B cell (primary cell): ENCODE results near the gene PHYHIPL. TPM values are rescaled to one million over a fixed set of nuclear protein-coding genes. Genes with fewer than 3 reads are reported as not detected.

ENCODE experiments used
- ATAC-seq: fragments of 200-7000 bp; cut with Tn5 transposase; one replicate; pipeline ENCODE4 v1.10.0; 2021; ENCODE audit warnings: low read depth, mild to moderate bottlenecking, moderate number of reproducible peaks, moderate library complexity
- CTCF ChIA-PET: fragments of 350-600 bp; sonication (Branson Sonifier 250); formaldehyde crosslinking; loops from one replicate; lab custom pipeline; 2021; ENCODE audit warnings: antibody characterized with exemption, inconsistent platforms; lab: Charles Lee
- POLR2A ChIA-PET: fragments of 350-600 bp; sonication (Branson Sonifier 250); formaldehyde crosslinking; loops from one replicate; lab custom pipeline; 2021; ENCODE audit warnings: antibody characterized with exemption; lab: Charles Lee
- DNase-seq: peaks from one replicate; pipeline ENCODE4 v3.0.0; 2013
- H2AFZ ChIP-seq: 2 replicates; pipeline ENCODE4 v1.6.1; 2012; ENCODE audit warnings: mild to moderate bottlenecking, low read depth, low read length; ENCODE audit not compliant: insufficient read depth, poor library complexity, severe bottlenecking
- H3K27ac ChIP-seq, 2 donors: 1 replicate in 1 of 2; 2 replicates in 1 of 2; pipeline ENCODE4 v1.5.1; 2012 to 2013; ENCODE audit warnings: low read length in 2 of 2, mild to moderate bottlenecking in 2 of 2, moderate library complexity in 1 of 2
- H3K27me3 ChIP-seq, 4 experiments: fragments of 200-600 bp in 1 of 4; sonication (generic) in 1 of 4; replicated peaks in 1 of 4; 1 replicate in 2 of 4; 2 replicates in 2 of 4; pipeline versions ENCODE4 v1.6.1 to v1.7.0; 2013 to 2016; ENCODE audit warnings: low read length in 3 of 4, mild to moderate bottlenecking in 2 of 4, mixed read lengths in 1 of 4, moderate library complexity in 1 of 4; ENCODE audit not compliant: insufficient read depth in 4 of 4, control insufficient read depth in 3 of 4; ENCODE audit errors: control extremely low read depth in 1 of 4
- H3K36me3 ChIP-seq, 2 experiments: replicated peaks in 1 of 2; 1 replicate in 1 of 2; 2 replicates in 1 of 2; pipeline versions ENCODE4 v1.6.1 to v1.7.1; 2013; ENCODE audit warnings: low read length in 1 of 2; ENCODE audit not compliant: insufficient read depth in 2 of 2, control insufficient read depth in 1 of 2; ENCODE audit errors: control extremely low read depth in 1 of 2, extremely low read depth in 1 of 2
- H3K4me1 ChIP-seq, 2 donors: fragments of 200-600 bp in 1 of 2; sonication (generic) in 1 of 2; 1 replicate in 1 of 2; 2 replicates in 1 of 2; pipeline versions ENCODE4 v1.5.1 to v1.6.1; 2013 to 2017; ENCODE audit warnings: low read length in 2 of 2; ENCODE audit not compliant: control insufficient read depth in 2 of 2, insufficient read depth in 2 of 2
- H3K4me2 ChIP-seq: replicated peaks from 2 replicates; pipeline ENCODE3; 2012; ENCODE audit warnings: mild to moderate bottlenecking, low read depth, low read length; ENCODE audit not compliant: poor library complexity, severe bottlenecking
- H3K4me3 ChIP-seq, 5 experiments: fragments of 200-600 bp in 1 of 5; sonication (generic) in 1 of 5; 1 replicate in 3 of 5; 2 replicates in 2 of 5; pipeline versions ENCODE4 v1.5.1 to v1.7.0; 2011 to 2016; ENCODE audit warnings: low read length in 4 of 5, mild to moderate bottlenecking in 4 of 5, low read depth in 2 of 5, control low read depth in 1 of 5, moderate library complexity in 1 of 5; ENCODE audit not compliant: insufficient read depth in 1 of 5; ENCODE audit errors: control extremely low read depth in 1 of 5, extremely low read depth in 1 of 5
- H3K79me2 ChIP-seq: fragments of 200-600 bp; sonication (generic); one replicate; pipeline ENCODE4 v1.6.0; 2016; ENCODE audit warnings: low read length; ENCODE audit not compliant: control insufficient read depth, insufficient read depth
- H3K9ac ChIP-seq: fragments of 200-600 bp; sonication (generic); 2 replicates; pipeline ENCODE4 v1.6.1; 2017; ENCODE audit warnings: mild to moderate bottlenecking, low read length, moderate library complexity
- H3K9me3 ChIP-seq, 3 donors: one replicate each; pipeline versions ENCODE4 v1.6.1 to v1.7.1; 2013; ENCODE audit warnings: low read length in 2 of 3; ENCODE audit not compliant: control insufficient read depth in 2 of 3, insufficient read depth in 1 of 3; ENCODE audit errors: control extremely low read depth in 1 of 3
- H4K20me1 ChIP-seq: 2 replicates; pipeline ENCODE4 v1.6.0; 2012; ENCODE audit warnings: mild to moderate bottlenecking, low read length; ENCODE audit not compliant: insufficient read depth, control insufficient read depth, poor library complexity, severe bottlenecking
- H3K27ac Mint-ChIP-seq: one replicate; pipeline ENCODE4 v1.8.0; 2021; ENCODE audit warnings: mixed read lengths
- H3K27me3 Mint-ChIP-seq: one replicate; pipeline ENCODE4 v1.8.0; 2021; ENCODE audit warnings: mixed read lengths
- H3K4me1 Mint-ChIP-seq: one replicate; pipeline ENCODE4 v1.8.0; 2021; ENCODE audit warnings: mixed read lengths
- H3K4me3 Mint-ChIP-seq: one replicate; pipeline ENCODE4 v1.8.0; 2021; ENCODE audit warnings: mixed read lengths
- H3K9me3 Mint-ChIP-seq: one replicate; pipeline ENCODE4 v1.8.0; 2022; ENCODE audit warnings: mixed read lengths; ENCODE audit not compliant: insufficient read depth
- EZH2 ChIP-seq: IDR thresholded peaks from 2 replicates; pipeline ENCODE4 v1.6.1; 2012; ENCODE audit warnings: borderline replicate concordance, low read depth, mild to moderate bottlenecking, moderate library complexity, low read length; ENCODE audit not compliant: insufficient read depth, poor library complexity, severe bottlenecking
- WGBS: methylation state at CpG from one replicate; pipeline ENCODE4 v1.1.5; 2013; ENCODE audit warnings: missing lambda C conversion rate; ENCODE audit not compliant: insufficient coverage; 5-methylcytosine and 5-hydroxymethylcytosine counted together
- intact Hi-C: fragments of 100-400 bp; cut with micrococcal nuclease; formaldehyde crosslinking; loops from one replicate; pipeline ENCODE4 v1.10.0; 2022
- polyA plus RNA-seq: library from polyadenylated mRNA; depleted of rRNA; stranded (reverse); fragments of >200 nt; gene quantifications from 2 replicates; pipeline ENCODE4 v1.2.3, GENCODE V29; 2012
- total RNA-seq, 2 donors: library from RNA; stranded (reverse); fragments of 120-200 nt in 1 of 2; gene quantifications; 1 replicate in 1 of 2; 2 replicates in 1 of 2; pipeline versions ENCODE4 v1.2.3 to v1.2.4, GENCODE V29; 2013 to 2022
- TF ChIP-seq, protein P1 (sequence below): fragments of 200-600 bp; IDR thresholded peaks from one replicate; pipeline ENCODE4 v1.8.0; 2022; ENCODE audit warnings: antibody characterized with exemption, mild to moderate bottlenecking

The PHYHIPL gene
- total and polyA plus RNA-seq, 2 donors (not counting 1 experiment from before 2014, with no cell fraction given) = not detected

DNA sequence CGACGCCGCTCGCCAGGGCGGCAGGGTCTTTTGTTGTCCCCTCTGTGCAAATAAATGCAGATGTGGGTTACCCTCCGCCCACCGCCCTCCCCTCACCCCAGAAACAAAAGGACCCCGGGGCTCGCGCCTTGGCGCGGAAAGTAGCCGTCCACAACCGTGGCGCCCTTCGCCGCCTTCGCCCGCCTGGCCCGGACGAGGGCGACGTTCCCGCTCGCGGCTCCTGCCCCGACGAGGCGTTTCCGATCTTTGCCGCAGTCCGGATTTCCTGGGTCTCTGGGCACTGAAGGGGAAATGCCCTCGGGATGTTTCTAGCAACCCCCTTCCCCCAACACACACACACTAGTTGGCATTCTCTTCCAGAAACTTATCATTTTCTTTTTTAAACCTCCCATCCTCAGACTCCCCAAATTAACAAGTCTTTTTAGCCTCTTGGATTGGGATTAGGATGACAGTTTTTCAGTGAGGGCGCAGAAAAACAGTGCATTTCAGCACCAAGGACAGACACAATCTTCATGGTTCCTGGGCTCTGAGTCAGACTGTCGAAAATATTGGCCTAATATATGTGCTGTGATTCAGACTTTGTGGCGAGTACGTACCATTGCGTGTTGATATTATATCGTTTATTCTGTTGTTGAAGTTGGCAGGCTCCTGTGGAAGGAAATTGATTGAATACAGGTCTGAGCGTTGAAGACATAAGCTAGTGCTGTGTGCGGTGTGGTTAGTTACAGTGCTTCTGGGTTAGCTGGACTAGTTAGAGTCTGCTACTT is 771 bp downstream of the PHYHIPL start:
- no peak overlapping the region for H3K4me2 ChIP-seq
- H3K79me2 ChIP-seq = no peaks in the 10 kb centered on the region
- 13% methylated on average over 38 of the region's 41 CpGs for whole genome bisulfite sequencing
- H3K36me3 ChIP-seq = no peaks in the 10 kb centered on the region
- H4K20me1 ChIP-seq = no peaks in the 10 kb centered on the region
- no peak overlapping the region for H3K9ac ChIP-seq
- H2AFZ ChIP-seq = no peak overlapping the region
- H3K4me1 ChIP-seq = no peaks in the 10 kb centered on the region
- peaks cover 0 to 14% (median 6%) of the 10 kb centered on the region in 4 experiments for H3K27me3 ChIP-seq
- Mint-ChIP-seq H3K9me3 (peaks cover 2% of the 10 kb centered on the region), H3K4me3 (no peak overlapping the region), H3K27ac (no peak overlapping the region), H3K27me3 (peaks cover 21% of the 10 kb centered on the region), H3K4me1 (peaks cover 6% of the 10 kb centered on the region)
- ChIA-PET POLR2A (no interaction called here), CTCF (no interaction called here)
- no peak overlapping the region for H3K4me3 ChIP-seq
- H3K9me3 ChIP-seq = peaks cover 0 to 12% (median 0%) of the 10 kb centered on the region in 3 donors
- no peak for ATAC-seq
- no peak for DNase-seq
- H3K27ac ChIP-seq = no peak overlapping the region
- TF ChIP-seq EZH2 = no peak
- TF ChIP-seq, protein P1, sequence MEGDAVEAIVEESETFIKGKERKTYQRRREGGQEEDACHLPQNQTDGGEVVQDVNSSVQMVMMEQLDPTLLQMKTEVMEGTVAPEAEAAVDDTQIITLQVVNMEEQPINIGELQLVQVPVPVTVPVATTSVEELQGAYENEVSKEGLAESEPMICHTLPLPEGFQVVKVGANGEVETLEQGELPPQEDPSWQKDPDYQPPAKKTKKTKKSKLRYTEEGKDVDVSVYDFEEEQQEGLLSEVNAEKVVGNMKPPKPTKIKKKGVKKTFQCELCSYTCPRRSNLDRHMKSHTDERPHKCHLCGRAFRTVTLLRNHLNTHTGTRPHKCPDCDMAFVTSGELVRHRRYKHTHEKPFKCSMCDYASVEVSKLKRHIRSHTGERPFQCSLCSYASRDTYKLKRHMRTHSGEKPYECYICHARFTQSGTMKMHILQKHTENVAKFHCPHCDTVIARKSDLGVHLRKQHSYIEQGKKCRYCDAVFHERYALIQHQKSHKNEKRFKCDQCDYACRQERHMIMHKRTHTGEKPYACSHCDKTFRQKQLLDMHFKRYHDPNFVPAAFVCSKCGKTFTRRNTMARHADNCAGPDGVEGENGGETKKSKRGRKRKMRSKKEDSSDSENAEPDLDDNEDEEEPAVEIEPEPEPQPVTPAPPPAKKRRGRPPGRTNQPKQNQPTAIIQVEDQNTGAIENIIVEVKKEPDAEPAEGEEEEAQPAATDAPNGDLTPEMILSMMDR = no peak
- intact Hi-C loops = no loop called here

DNA sequence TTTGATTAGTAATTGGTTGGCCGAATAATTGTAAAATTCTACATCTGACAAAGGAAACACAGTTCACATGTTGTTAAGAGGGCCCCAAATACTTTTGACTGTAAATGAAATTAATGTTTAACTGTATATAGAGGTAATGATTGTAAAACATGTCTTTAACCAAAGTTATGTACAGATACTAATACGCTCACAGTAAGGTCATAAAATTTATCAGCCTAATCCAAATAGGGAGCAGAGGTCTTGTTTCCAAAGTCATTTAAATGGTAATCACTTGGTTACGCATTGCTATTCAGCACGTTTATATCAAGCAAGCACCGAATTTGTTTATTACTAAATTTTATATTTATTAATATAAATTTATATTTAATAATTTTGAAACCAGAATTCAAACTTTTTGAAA is 1.4 kb downstream of the PHYHIPL start:
- Histone ChIP-seq H3K4me3 (no peak overlapping the region), H4K20me1 (no peaks in the 10 kb centered on the region), H3K36me3 (no peaks in the 10 kb centered on the region), H3K27me3 (peaks cover 0 to 14% (median 6%) of the 10 kb centered on the region in 4 experiments), H3K79me2 (no peaks in the 10 kb centered on the region), H3K4me1 (no peaks in the 10 kb centered on the region), H3K27ac (no peak overlapping the region), H3K9ac (no peak overlapping the region), H3K9me3 (peaks cover 0 to 12% (median 0%) of the 10 kb centered on the region in 3 donors), H2AFZ (no peak overlapping the region), H3K4me2 (no peak overlapping the region)
- DNase-seq (no peak), ATAC-seq (no peak)
- no CpG with 5 or more reads among the region's 5 CpGs for WGBS
- H3K4me3 Mint-ChIP-seq = no peak overlapping the region
- ChIA-PET CTCF (no interaction called here), POLR2A (no interaction called here)
- intact Hi-C loops = no loop called here
- peaks cover 2% of the 10 kb centered on the region for H3K9me3 Mint-ChIP-seq
- H3K27ac Mint-ChIP-seq = no peak overlapping the region
- peaks cover 21% of the 10 kb centered on the region for H3K27me3 Mint-ChIP-seq
- TF ChIP-seq EZH2 = no peak
- TF ChIP-seq, protein P1 = no peak
- H3K4me1 Mint-ChIP-seq = peaks cover 6% of the 10 kb centered on the region
